GM19238 (cell line): ENCODE data around the gene NUBP1.
"Not testable (repeated sequence)": the region's sequence is repeated elsewhere in the genome, so short reads cannot be mapped to it uniquely, and the experiment has no call there.

Experiments
- DNase-seq: peaks from one replicate; pipeline ENCODE4 v3.0.0; 2011; ENCODE audit warnings: low spot score; ENCODE audit not compliant: insufficient read length

NUBP1 gene

DNA sequence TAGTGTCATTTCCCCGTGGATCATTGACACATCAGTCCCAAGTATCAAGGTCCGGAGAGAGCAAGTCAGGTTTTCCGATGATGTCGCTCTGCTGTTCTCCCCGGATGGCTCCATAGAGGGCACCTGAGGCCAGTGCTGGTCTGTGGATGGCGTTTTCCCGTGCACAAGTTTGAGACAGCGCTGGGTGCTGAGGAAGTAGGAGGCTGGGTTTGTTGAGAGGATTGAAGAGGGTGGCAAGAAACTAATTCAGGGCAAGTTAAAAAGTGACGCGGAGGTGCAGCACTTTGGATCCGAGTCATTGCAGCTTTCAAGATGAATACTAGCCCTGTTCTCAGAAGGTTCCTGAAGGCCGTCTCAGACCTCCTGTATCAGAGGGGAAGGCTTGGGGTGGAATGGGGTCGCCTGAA is 7.7 kb downstream of the NUBP1 start:
- DNase-seq = no peak

DNA sequence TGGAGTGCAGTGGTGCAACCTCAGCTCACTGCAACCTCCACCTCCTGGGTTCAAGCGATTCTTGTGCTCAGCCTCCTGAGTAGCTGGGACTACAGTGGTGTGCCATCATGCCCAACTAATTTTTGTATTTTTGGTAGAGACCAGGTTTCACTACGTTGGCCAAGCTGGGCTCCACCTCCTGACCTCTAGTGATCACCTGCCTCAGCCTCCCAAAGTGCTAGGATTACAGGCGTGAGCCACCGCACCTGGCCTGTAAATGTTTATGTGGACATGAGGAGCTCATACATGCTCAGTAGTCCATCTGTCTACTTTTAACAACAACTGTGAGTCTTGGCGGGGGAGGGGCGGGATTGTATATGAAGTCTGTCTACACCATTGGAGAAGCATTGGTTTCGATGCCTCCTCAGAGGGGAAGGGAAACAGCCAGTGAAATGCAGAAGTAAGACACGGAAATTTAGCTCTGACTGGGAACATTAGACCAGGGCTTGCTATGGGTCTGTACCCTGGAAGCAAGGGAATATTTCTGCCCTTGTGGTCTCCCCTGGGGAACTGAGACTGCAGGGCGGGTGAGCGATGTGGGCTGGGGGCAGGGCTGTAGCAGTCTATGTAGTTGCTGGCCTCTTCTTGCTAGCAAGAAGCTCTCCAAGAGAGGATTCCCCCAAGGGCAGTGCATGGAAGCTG is 9.3 kb downstream of the NUBP1 start:
- peak; percentile 17 for DNase-seq

- DNase-seq = no peak
Observed at GRCh38 chr16:10753670-10754069, 10.0 kb downstream of the NUBP1 start.

GRCh38 chr16:10754941-10755340 is 11.3 kb downstream of the NUBP1 start:
- no peak for DNase-seq

DNA sequence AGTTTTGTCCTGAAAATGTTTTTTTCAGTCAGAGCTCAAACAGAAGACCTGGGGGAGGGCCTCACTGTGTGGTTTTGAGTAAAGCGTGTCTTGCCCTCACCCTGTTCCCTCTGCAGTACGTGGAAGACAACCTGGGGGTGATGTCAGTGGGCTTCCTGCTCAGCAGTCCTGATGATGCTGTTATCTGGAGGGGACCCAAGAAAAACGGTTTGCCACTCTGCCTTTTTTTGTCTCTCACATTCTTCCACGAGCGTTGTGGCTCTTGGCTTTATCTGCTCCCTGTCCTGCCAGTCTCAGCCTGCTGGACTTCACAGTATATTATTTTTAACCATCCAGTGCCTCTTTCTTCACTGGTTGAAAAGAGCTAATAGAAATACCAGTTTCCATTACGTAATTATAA is 12.9 kb downstream of the NUBP1 start:
- no peak for DNase-seq

- no peak for DNase-seq
Observed at GRCh38 chr16:10760858-10761257, 17.2 kb downstream of the NUBP1 start.

- no peak for DNase-seq
Observed at GRCh38 chr16:10761373-10761772, 17.7 kb downstream of the NUBP1 start.

GRCh38 chr16:10762336-10763016 is 18.8 kb downstream of the NUBP1 start:
- DNase-seq = no peak

DNA sequence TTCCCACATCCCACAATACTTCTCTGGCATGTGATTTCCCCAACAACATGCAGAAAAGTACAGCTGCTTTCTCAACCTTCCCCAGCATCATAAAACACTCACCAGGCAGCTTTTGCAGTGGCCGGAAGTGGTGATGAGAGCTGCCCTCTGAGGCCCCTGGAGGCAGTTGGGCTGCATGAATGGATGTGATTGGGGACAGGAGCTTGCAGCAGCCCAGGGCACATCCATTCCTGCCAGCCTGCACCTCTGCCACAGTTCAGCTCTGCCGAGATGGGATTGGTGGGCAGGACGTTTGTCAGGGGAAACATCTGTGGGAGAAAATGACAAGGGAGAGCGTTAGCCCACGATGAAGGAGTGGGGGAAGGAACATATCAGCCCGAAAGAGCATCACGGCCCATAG is 19.8 kb downstream of the NUBP1 start:
- DNase-seq = no peak

DNA sequence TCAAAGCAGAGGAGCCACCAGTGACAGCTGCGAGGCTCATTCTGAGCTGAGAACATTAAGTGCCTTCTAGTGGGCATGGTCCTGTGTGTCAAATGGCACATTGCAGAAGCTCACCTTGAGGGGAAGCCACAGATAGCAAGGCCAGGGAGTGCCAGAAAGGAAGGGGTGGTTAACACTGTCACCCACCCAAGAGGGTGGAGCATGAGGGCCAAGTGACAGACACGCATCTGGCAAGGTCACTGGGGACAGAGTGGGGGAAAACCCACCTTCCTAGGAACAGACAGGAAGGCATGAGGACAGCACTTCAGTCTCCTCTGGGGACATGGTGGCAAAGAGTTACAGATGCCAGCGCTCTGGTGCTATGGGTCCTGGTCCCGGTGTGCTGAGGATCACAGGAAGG is 22.1 kb downstream of the NUBP1 start:
- peak; percentile 45 for DNase-seq

GRCh38 chr16:10767127-10767526 is 23.5 kb downstream of the NUBP1 start:
- DNase-seq = no peak

DNA sequence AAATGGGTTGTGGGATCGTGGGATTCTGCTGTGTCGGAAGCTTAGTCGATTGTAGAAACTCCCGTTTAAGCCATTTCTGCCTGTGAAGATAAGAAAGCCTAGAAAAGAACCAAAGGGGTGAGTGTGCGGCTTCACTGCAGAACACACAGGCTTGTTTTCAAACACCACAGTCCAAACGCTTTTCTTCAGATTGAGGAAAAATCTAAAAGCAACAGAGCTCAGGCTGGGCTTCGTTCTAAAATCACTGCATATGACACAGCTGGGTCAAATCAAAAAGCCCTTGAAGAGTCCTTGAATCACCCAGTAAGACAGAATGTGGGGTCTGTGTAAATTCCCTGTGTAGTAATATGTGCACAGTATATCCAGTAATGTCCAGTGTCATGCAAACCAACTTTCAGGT is 25.7 kb downstream of the NUBP1 start:
- no peak for DNase-seq

- no peak for DNase-seq
Observed at GRCh38 chr16:10770907-10771306, 27.3 kb downstream of the NUBP1 start.

DNA sequence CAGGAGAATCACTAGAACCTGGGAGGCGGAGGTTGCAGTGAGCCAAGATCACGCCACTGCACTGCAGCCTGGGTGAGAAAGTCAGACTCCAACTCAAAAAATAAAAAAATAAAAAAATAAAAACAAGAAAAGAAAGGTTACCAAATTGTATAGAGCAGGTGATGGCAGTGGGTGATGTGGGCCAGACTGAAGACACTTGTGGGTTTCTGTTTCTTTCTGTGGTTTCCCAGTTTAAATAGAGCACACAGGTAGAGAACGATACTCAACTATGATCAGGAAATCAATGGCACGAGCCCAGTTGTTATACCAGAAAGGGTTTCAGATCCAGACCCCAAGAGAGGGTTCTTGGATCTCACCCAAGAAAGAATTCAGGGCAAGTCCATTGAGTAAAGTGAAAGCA is 32.6 kb downstream of the NUBP1 start:
- DNase-seq = peak; percentile 36

GRCh38 chr16:10776923-10777322 is 33.3 kb downstream of the NUBP1 start:
- DNase-seq = not testable (repeated sequence)

DNA sequence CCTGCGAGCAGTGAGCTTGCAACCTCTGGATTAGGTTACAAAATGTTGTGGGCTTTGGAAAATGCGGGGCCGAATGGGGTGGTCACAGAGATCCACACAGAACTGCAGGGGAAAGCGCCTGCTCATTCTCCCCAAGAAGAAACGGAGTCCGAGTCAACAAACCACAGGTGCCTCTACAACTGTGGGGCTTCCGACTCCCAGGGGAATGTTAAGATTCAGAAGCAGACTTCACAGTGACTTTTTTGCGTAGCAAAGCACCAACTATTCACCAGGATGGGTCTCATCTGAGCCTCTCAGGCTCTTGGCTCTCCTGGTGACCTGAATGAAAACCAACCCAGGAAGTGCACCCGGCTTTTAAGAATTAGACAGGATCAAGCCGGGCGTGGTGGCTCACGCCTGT is 33.7 kb downstream of the NUBP1 start:
- DNase-seq = no peak

DNA sequence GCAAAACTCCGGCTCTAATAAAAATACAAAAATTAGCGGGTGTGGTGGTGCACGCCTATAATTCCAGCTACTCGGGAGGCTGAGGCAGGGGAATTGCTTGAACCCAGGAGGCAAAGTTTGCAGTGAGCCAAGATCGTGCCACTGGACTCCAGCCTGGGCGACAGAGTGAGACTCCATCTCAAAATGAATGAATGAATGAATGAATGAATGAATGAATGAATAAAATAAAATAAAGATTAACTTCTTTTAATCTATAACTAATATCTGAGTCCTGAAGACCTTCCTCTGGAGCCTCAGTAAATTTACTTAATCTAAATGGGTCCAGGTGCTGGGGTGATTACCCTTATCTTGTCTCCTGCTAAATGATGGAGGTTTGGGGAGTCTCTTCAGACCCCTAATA is 36.3 kb downstream of the NUBP1 start:
- not testable (repeated sequence) for DNase-seq

DNA sequence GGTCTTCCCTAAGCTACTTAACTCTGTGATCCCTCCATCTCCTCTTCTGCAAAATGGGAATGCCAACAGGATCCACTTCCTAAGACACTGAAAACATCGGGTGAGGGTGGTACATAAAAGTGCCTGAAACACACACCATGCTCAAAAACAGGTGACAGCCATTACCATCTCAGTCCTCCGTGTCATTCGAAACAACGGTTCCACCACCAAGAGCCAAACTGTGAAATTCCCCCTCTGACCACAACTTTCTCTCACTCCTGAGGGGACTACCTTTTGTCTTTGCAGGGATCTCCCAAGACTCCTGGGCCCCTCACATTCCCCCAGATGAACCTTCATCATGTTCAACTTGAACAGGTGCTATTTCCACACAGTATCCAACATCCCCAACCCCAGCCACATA is 37.0 kb downstream of the NUBP1 start:
- DNase-seq = no peak

GRCh38 chr16:10782628-10783027 is 39.0 kb downstream of the NUBP1 start:
- no peak for DNase-seq

GRCh38 chr16:10787304-10787703 is 43.7 kb downstream of the NUBP1 start:
- DNase-seq = no peak

DNA sequence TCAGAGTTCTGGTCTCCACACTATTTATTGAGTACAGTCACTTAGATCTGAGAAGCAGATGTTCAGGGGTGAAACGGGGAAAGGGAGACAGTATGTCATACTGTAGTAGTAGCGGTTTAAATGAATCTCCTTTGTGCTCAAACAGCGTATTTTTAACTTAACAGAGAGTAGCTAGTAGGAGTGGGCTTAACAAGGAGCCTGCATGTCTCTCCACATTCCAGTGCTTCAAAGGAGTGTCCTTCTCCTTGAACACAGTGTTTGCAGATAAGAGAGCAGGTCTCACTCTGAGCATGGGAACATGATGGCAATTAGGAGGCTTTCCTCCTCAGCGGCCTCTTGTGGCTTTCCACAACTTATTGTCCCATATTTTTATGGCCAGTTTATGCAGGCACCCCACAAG is 45.0 kb downstream of the NUBP1 start:
- not testable (repeated sequence) for DNase-seq

GRCh38 chr16:10791048-10791447 is 47.4 kb downstream of the NUBP1 start:
- no peak for DNase-seq

- DNase-seq = no peak
Observed at GRCh38 chr16:10799736-10800135, 56.1 kb downstream of the NUBP1 start.
